ENCODE measurements around the gene B3GNT8.

B3GNT8 gene

GRCh38 chr19:41452584-41453275, 25.6 kb upstream of the B3GNT8 start:
- H3K4me3 ChIP-seq (ENCODE audit: low read depth, low read length), result no peak overlapping the region
- TF ChIP-seq, protein P1, sequence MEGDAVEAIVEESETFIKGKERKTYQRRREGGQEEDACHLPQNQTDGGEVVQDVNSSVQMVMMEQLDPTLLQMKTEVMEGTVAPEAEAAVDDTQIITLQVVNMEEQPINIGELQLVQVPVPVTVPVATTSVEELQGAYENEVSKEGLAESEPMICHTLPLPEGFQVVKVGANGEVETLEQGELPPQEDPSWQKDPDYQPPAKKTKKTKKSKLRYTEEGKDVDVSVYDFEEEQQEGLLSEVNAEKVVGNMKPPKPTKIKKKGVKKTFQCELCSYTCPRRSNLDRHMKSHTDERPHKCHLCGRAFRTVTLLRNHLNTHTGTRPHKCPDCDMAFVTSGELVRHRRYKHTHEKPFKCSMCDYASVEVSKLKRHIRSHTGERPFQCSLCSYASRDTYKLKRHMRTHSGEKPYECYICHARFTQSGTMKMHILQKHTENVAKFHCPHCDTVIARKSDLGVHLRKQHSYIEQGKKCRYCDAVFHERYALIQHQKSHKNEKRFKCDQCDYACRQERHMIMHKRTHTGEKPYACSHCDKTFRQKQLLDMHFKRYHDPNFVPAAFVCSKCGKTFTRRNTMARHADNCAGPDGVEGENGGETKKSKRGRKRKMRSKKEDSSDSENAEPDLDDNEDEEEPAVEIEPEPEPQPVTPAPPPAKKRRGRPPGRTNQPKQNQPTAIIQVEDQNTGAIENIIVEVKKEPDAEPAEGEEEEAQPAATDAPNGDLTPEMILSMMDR (IDR thresholded peaks at IDR 0.05; ENCODE audit: low read depth, low read length), result no peak

DNA sequence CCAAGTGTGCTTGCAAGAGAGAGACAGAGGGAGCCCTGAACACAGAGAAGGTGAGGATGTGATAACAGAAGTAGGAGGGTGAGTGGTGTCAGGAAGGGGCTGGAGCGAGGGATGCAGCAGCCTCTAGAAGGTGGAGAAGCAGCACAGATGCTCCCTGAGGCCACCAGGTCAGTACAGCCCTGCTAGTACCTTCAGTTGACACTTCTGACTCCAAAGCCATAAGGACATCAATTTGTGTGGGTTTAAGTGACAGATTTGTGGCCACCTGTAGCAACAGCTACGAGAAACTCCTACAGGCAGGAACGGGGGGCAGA, 22.6 kb upstream of the B3GNT8 start:
- H3K4me3 ChIP-seq (ENCODE audit: low read depth, low read length), result no peak overlapping the region
- TF ChIP-seq, protein P1 (IDR thresholded peaks at IDR 0.05; ENCODE audit: low read depth, low read length), result no peak

DNA sequence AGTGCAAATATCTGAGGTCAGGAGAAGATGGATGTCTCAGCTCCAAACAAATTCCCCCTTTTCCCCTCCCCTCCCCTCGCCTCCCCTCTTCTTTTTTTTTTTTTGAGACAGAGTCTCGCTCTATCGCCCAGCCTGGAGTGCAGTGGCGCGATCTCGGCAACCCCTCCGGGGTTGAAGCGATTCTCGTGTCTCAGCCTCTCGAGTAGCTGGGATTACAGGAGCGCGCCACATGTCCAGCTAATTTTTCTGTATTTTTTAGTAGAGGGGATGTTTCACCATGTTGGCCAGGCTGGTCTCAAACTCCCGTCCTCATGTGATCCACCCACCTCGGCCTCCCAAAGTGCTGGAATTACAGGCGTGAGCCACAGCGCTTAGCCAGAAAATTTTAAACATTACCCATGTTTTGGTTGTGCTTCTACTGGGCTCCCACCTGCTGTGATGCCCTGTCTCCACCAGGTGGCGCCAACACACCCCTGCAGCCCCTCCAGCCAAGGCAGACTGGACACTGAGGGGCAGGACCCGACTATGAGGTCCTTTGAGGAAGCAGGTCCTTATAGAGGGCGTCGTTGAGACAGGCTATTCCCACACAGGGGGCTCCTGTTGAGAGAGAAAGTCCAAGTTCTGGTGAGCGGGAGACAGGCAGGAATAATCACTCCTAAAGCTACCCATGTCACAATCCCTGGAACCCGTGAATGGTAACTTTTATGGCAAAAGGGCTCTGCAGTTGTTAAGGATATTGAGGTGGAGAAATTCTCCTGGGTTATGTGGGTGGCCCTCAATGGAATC, 22.1 kb upstream of the B3GNT8 start:
- TF ChIP-seq, protein P1 (IDR thresholded peaks at IDR 0.05; ENCODE audit: low read depth, low read length), result peak; percentile 98
- peak overlapping the region; percentile 23; the same call in 1 of the 2 replicates for H3K4me3 ChIP-seq (ENCODE audit: low read depth, low read length)

- TF ChIP-seq, protein P1 (IDR thresholded peaks at IDR 0.05; ENCODE audit: low read depth, low read length), result no peak
- H3K4me3 ChIP-seq (ENCODE audit: low read depth, low read length), result no peak overlapping the region
Observed at GRCh38 chr19:41447732-41448332, 20.7 kb upstream of the B3GNT8 start.

DNA sequence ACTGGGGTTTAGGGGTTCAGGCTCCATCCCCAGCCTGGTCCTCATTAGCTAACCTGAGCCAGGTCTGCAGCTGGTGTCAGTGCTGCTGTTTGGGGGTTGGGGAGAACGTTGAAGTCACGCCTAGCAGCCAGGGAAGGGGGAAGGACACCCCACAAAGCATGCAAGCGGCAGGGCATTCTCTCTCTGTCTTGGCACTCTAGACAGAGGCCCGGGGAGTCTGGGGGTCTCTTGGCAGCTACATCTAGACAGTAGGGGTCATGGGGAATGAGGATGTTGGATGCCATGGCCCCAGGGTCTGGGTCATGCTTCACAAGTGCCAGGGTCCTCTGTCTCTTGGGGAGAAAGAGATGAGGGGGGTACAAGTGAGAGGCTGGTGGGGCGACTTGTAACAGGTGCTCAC, 18.4 kb upstream of the B3GNT8 start:
- TF ChIP-seq, protein P1 (IDR thresholded peaks at IDR 0.05; ENCODE audit: low read depth, low read length), result no peak
- no peak overlapping the region for H3K4me3 ChIP-seq (ENCODE audit: low read depth, low read length)

DNA sequence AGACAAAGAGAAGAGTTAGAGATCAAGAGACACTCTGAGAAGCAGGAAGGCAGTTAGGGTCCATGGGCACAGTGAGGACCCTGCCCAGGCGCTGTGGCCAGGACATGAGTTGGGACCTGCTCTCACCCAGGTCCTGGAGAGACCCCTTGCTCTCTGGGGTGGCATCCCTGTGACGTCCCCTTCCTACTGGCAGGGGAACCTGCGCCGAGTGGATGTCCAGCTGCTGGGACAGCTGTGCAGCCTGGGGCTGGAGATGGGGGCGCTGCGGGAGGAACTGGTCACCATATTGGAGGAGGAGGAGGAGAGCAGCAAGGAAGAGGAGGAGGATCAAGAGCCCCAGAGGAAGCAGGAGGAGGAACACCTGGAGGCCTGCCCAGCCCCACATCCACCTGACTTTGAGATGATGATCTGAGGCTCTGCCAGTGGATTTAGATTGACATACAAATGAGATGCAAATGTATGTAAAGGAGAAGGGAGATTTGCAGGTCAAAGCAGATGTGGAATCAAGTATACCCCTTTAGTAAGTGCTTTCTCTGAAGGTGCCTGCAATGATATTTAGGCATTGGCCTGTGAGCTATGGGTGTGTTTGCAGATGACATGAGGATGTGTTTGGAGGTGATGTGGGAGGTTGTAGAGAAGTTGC, 16.8 kb upstream of the B3GNT8 start:
- TF ChIP-seq, protein P1 (IDR thresholded peaks at IDR 0.05; ENCODE audit: low read depth, low read length), result no peak
- H3K4me3 ChIP-seq (ENCODE audit: low read depth, low read length), result no peak overlapping the region
